Retinal pigment epithelial cell (primary cell): ENCODE results near the gene TOX4.
"Not testable (repeated sequence)": the region's sequence is repeated elsewhere in the genome, so short reads cannot be mapped to it uniquely, and the experiment has no call there.

Source experiments
- DNase-seq: peaks from one replicate; pipeline ENCODE4 v3.0.0-alpha.2; 2010; ENCODE audit warnings: low read depth
- H3K4me3 ChIP-seq: 2 replicates; pipeline ENCODE4 v1.5.1; 2011; ENCODE audit warnings: mild to moderate bottlenecking, low read length, control low read depth, moderate library complexity
- TF ChIP-seq, protein P1 (sequence below): conservative IDR thresholded peaks from 2 replicates; pipeline ENCODE4 v1.5.1; 2011; ENCODE audit warnings: low read depth, low read length, control low read depth, inconsistent platforms

TOX4 gene

DNA sequence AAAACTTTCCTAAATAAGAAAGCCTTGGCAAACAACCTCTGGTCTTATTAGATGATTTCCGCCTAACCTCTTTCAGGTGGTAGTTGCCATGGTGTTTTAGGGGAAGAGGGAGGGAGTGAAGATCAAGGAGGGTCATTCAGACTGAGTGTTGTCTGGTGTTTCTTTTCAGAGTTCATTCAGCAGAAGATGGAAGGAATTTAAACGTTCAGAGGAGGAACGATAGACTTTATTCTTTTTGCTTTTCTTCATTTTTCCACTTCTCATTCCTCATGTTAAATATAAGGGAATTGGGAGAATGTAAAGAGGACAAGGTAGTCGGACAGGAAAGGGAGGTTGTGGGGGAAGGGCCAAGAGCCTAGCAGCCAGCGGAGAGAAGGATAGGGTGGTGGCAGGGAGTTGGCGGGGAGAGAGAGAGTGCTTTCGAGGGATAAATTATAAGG is 66.5 kb downstream of the TOX4 start:
- DNase-seq = no peak
- H3K4me3 ChIP-seq = no peak overlapping the region
- TF ChIP-seq, protein P1, sequence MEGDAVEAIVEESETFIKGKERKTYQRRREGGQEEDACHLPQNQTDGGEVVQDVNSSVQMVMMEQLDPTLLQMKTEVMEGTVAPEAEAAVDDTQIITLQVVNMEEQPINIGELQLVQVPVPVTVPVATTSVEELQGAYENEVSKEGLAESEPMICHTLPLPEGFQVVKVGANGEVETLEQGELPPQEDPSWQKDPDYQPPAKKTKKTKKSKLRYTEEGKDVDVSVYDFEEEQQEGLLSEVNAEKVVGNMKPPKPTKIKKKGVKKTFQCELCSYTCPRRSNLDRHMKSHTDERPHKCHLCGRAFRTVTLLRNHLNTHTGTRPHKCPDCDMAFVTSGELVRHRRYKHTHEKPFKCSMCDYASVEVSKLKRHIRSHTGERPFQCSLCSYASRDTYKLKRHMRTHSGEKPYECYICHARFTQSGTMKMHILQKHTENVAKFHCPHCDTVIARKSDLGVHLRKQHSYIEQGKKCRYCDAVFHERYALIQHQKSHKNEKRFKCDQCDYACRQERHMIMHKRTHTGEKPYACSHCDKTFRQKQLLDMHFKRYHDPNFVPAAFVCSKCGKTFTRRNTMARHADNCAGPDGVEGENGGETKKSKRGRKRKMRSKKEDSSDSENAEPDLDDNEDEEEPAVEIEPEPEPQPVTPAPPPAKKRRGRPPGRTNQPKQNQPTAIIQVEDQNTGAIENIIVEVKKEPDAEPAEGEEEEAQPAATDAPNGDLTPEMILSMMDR = no peak

DNA sequence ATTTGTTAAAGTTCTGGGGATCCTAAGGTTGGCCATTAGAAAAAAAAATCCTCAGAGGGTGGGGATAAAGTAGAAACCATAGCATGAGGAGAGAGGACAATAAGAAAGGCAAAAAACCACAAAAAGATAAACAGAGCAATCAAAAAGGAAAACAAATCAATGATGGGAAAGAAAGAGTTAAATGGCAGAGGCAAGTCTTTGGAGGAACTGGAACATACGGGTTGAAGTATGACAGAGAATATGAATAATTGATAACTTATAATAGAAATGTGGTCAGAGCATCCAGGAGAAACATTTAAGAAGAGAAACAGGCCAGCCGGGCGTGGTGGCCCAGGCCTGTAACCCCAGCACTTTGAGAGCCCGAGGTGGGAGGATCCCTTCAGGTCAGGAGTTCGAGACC is 67.0 kb downstream of the TOX4 start:
- H3K4me3 ChIP-seq = no peak overlapping the region
- no peak for DNase-seq
- TF ChIP-seq, protein P1 = no peak

DNA sequence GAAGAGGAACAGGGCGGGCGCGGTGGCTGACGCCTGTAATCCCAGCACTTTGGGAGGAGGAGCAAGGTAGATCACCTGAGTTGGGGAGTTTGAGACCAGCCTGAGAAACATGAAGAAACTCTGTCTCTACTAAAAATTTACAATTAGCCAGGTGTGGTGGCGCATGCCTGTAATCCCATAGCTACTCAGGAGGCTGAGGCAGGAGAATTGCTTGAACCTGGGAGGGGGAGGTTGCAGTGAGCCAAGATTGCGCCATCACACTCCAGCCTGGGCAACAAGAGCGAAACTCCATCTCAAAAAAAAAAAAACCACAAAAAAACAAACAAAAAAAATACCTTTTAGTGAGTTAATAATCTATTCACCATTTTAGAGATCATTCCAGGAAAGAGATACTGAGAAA is 67.6 kb downstream of the TOX4 start:
- not testable (repeated sequence) for H3K4me3 ChIP-seq, DNase-seq
